ENCODE data around the gene UBE2V1.

DNA sequence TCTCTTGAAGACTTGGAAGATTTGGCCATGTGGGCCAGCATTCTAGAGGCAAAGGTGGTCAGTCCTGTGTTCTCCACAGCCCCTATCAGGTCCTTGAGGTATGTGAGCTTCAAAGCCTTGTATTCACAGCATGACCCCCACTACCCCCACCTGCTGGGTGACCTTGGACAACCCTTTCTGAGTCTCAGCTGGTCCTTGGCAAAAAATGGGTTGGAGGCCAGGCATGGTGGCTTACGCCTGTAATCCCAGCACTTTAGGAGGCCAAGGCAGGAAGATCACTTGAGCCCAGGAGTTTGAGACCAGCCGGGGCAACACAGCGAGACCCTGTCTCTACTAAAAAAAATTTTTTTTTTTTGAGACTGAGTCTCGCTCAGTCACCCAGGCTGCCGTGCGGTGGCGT lies 42.6 kb downstream of the UBE2V1 start:
- TF ChIP-seq, protein P1, sequence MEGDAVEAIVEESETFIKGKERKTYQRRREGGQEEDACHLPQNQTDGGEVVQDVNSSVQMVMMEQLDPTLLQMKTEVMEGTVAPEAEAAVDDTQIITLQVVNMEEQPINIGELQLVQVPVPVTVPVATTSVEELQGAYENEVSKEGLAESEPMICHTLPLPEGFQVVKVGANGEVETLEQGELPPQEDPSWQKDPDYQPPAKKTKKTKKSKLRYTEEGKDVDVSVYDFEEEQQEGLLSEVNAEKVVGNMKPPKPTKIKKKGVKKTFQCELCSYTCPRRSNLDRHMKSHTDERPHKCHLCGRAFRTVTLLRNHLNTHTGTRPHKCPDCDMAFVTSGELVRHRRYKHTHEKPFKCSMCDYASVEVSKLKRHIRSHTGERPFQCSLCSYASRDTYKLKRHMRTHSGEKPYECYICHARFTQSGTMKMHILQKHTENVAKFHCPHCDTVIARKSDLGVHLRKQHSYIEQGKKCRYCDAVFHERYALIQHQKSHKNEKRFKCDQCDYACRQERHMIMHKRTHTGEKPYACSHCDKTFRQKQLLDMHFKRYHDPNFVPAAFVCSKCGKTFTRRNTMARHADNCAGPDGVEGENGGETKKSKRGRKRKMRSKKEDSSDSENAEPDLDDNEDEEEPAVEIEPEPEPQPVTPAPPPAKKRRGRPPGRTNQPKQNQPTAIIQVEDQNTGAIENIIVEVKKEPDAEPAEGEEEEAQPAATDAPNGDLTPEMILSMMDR (IDR thresholded peaks at IDR 0.05), result no peak
- no peak for TF ChIP-seq POLR2A (IDR thresholded peaks at IDR 0.05)

All from uterus (tissue), 2 donors.